IPS-18a (cell line): ENCODE measurements around the gene VPS41.

Experiments used
- H3K27ac ChIP-seq: one replicate; pipeline ENCODE4 v1.5.1; 2013; ENCODE audit warnings: low read length
- H3K27me3 ChIP-seq: one replicate; pipeline ENCODE4 v1.6.1; 2013; ENCODE audit warnings: mild to moderate bottlenecking, low read length; ENCODE audit not compliant: control insufficient read depth, insufficient read depth
- H3K36me3 ChIP-seq: one replicate; pipeline ENCODE4 v1.6.1; 2013; ENCODE audit warnings: low read depth, low read length; ENCODE audit not compliant: control insufficient read depth
- H3K4me1 ChIP-seq: one replicate; pipeline ENCODE4 v1.6.1; 2013; ENCODE audit warnings: low read depth, low read length; ENCODE audit not compliant: control insufficient read depth
- H3K4me3 ChIP-seq: one replicate; pipeline ENCODE4 v1.5.1; 2013; ENCODE audit warnings: low read length
- H3K9ac ChIP-seq: one replicate; pipeline ENCODE4 v1.6.1; 2013; ENCODE audit warnings: mild to moderate bottlenecking, low read length, moderate library complexity
- H3K9me3 ChIP-seq: one replicate; pipeline ENCODE4 v1.6.1; 2013; ENCODE audit warnings: low read depth, low read length; ENCODE audit not compliant: control insufficient read depth

The VPS41 gene

DNA sequence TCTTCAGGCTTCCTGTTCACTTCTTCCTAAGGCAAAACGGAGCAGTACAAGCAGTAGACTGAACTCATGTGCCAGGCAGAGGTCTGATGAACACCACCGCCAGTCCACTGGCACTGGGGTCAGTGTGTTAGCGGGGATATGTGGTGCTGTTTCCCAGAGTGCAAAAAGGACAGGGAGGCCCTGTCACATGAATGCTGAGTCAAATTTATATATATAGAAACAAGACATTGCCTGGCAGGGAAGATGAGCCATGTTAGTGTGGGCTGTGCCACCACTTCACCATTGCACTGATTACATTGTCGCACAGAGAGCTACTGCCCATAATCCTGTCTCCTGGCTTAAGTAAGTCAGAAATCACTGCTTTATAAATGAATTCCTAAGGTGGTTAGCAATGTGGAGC is 155.6 kb downstream of the VPS41 start:
- Histone ChIP-seq H3K27me3 (no peaks in the 10 kb centered on the region), H3K4me3 (no peak overlapping the region), H3K27ac (no peak overlapping the region), H3K9ac (no peak overlapping the region), H3K36me3 (no peaks in the 10 kb centered on the region), H3K9me3 (no peaks in the 10 kb centered on the region), H3K4me1 (peaks cover 12% of the 10 kb centered on the region)

DNA sequence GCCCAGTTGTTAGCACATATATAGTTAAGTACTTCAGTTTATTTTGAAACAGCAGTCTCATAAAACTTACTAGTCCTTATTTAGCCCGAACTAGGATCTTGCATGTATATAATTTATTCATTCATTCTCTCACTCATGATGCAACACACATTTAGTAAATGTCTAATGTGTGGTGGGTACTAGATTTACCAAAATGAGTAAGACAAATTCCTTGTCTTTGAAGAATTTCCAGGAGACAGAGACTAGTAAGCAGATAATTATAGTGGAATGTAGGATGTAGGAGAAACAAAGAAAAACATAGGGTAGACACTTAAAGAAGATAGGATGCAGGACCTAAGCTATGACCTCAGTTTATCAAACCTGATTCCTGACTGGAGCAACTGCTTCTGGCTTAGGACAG is 157.6 kb downstream of the VPS41 start:
- Histone ChIP-seq H3K9me3 (no peaks in the 10 kb centered on the region), H3K27ac (no peak overlapping the region), H3K4me1 (peaks cover 12% of the 10 kb centered on the region), H3K27me3 (no peaks in the 10 kb centered on the region), H3K36me3 (no peaks in the 10 kb centered on the region), H3K9ac (no peak overlapping the region), H3K4me3 (no peak overlapping the region)

DNA sequence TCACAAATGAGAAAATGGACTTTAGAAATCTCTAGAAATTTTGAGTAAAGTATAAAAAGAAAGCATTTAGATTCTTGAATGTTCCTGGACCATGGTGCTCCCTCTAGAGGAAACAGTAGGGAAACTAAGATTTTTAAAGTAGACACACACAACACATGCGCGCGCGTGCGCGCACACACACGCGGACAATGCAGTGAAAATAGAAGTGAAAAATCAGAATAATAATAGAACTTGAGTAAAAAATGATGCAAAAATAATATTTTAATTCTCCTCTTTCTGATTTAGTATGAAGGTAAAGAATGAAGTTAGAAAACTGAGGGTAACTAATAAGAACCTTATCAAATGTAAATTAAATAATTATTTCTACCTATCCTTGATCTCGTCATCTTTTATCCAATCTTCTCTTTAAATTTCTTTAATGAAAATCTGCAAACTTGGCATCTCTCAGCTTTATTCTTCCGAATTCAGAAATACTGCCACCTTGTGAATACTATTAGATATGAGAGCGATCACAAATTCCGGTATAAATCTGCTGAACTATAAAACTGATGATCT is 160.9 kb downstream of the VPS41 start:
- no peaks in the 10 kb centered on the region for H3K27me3 ChIP-seq
- peaks cover 4% of the 10 kb centered on the region for H3K36me3 ChIP-seq
- no peak overlapping the region for H3K27ac ChIP-seq
- no peaks in the 10 kb centered on the region for H3K9me3 ChIP-seq
- H3K4me3 ChIP-seq: no peak overlapping the region
- peaks cover 12% of the 10 kb centered on the region for H3K4me1 ChIP-seq
- no peak overlapping the region for H3K9ac ChIP-seq

DNA sequence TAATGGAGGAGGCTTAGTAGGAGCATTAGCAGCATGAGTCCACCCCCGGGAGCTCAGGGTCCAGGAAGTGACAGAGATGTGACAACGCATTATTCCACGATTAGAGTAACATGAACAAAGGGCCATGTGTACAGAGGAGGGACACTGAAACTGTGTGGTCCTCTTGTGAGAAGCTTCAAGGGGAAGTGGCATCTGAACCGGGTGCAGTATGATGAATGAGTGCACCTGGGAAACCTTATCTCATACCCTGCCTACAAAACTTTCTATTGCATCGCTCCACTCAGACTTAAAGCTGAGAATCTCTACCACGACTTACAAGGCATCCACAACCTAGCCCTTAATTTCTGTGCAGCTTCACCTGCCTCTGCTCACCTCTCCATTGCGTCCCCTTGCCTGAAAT is 162.6 kb downstream of the VPS41 start:
- H3K4me1 ChIP-seq: no peaks in the 10 kb centered on the region
- peaks cover 8% of the 10 kb centered on the region for H3K36me3 ChIP-seq
- no peak overlapping the region for H3K27ac ChIP-seq

DNA sequence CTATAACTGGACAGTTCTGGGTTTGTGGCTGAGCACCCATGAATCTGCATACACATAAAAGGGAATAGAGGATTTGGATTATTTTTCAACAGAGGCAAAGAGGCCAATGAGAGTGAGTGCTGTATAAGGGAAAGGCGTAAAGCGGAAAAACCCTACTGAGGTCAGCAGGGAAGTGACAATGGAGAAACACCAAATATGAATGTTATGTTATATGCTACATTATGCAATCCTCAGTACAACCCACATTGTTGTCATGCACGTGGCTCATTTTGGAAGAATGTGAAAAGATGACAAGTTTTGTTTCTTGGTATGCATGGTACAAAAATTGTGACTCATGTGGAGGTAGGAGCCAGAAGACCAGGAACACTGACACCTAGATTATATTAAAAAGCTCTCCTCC is 164.2 kb downstream of the VPS41 start:
- no peaks in the 10 kb centered on the region for H3K4me1 ChIP-seq
- no peaks in the 10 kb centered on the region for H3K9me3 ChIP-seq
- no peak overlapping the region for H3K4me3 ChIP-seq
- peaks cover 17% of the 10 kb centered on the region for H3K36me3 ChIP-seq
- no peaks in the 10 kb centered on the region for H3K27me3 ChIP-seq
- H3K9ac ChIP-seq: no peak overlapping the region
- no peak overlapping the region for H3K27ac ChIP-seq

More for the DNA sequence above, 162.6 kb downstream of the VPS41 start:
- H3K9me3 ChIP-seq: no peaks in the 10 kb centered on the region
- no peaks in the 10 kb centered on the region for H3K27me3 ChIP-seq
- no peak overlapping the region for H3K4me3 ChIP-seq
- no peak overlapping the region for H3K9ac ChIP-seq

DNA sequence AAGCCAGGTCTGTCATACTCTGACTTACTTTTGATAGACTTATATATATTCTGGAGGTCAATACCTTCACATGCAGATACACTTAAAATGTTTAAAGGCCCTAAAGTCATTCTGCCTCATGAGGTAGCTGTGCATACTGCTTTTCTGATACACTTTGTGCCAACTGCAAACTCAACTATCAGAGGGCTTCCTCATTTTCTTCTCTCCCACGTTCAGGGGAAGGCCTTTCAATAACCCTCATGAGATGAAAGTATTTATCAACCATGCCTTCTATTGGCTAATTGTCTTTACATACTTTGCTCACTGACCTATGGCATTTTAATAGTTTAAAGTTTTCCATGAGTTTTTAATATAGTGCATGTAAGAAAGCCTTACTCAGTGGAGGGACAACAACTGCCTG is 165.1 kb downstream of the VPS41 start:
- Histone ChIP-seq H3K4me1 (no peaks in the 10 kb centered on the region), H3K36me3 (peaks cover 17% of the 10 kb centered on the region), H3K27me3 (no peaks in the 10 kb centered on the region), H3K9ac (no peak overlapping the region), H3K27ac (no peak overlapping the region), H3K4me3 (no peak overlapping the region), H3K9me3 (no peaks in the 10 kb centered on the region)

DNA sequence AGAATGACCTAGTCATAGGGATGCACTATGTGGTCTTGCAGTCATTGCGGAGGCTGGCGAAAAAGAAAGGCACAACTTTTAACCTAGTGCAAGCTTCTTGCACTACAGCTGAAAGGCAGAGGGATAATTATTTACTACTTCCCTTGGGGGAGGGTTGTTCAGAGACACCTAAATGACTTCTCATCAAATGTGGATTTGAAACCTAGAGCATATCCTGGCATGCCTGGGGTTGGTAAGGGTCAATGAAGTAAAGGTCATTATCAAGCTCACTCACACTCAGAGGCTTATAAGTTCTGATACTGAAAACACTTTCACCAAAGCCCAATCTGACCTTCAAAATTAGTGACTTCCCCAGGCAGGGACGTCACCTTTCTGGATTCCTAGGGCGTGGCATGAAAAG is 168.9 kb downstream of the VPS41 start:
- H3K27ac ChIP-seq: no peak overlapping the region
- no peak overlapping the region for H3K4me3 ChIP-seq
- H3K36me3 ChIP-seq: peaks cover 17% of the 10 kb centered on the region
- H3K9ac ChIP-seq: no peak overlapping the region
- no peaks in the 10 kb centered on the region for H3K9me3 ChIP-seq
- no peaks in the 10 kb centered on the region for H3K4me1 ChIP-seq
- H3K27me3 ChIP-seq: no peaks in the 10 kb centered on the region

DNA sequence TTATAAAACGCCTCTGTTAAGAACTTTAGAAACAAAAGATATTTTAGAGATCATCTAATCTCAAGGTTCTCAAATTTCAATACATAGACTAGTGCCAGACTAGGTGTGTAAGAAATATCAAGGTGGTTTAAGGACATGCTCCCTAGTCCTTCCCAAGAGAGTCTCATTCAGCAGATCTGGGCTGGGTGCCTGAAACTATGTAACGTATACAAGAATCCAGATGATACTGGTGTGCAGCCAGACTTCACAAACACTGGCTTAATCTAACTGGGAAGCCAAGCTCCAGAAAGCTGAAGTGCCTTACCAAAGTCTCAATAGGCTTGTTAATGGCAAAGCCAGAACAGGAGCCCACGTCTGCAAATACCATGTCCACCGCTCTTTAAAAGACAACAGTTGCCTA is 172.9 kb downstream of the VPS41 start:
- no peaks in the 10 kb centered on the region for H3K27me3 ChIP-seq
- H3K9ac ChIP-seq: no peak overlapping the region
- no peaks in the 10 kb centered on the region for H3K9me3 ChIP-seq
- no peaks in the 10 kb centered on the region for H3K4me1 ChIP-seq
- H3K4me3 ChIP-seq: no peak overlapping the region
- H3K36me3 ChIP-seq: peaks cover 9% of the 10 kb centered on the region
- no peak overlapping the region for H3K27ac ChIP-seq

DNA sequence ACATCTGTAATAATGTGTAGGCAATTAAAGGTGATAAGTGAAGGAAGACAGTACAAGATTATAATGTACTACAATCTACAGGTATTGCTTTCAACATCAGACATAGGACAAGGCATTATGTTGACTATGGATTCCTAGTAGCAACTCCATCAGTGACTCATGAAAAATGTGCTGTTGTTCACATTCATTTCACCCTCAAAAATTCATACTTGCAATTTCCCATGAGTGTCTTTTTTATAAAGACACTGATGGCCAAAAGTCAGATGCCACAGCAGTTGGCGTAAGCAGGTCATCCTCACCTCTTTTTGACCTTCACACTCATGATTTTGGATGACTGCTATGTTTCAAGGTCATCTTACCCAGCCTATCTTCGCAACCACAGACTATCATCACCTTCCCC is 177.8 kb downstream of the VPS41 start:
- Histone ChIP-seq H3K27me3 (no peaks in the 10 kb centered on the region), H3K27ac (no peak overlapping the region), H3K9ac (no peak overlapping the region), H3K9me3 (no peaks in the 10 kb centered on the region), H3K36me3 (no peaks in the 10 kb centered on the region), H3K4me3 (no peak overlapping the region), H3K4me1 (no peaks in the 10 kb centered on the region)

DNA sequence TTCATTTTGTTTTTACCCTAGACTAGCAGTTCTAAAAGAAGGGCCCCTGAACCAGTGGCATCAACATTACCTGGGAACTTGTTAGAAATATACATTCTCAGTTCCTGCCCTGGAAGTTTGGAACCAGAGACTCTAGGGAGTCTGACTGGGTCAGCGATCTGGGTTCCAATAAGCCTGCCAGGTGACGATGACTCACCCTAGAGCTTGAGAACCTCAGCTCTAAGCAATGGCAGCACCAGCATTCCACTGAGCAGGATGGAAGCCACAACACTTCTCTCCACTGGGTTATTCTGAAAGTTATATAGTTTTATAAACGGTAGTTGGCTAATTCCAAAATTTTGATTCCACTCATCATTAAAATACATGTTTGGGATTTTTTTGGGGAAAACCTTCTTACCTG is 180.8 kb downstream of the VPS41 start:
- H3K4me1 ChIP-seq: no peaks in the 10 kb centered on the region
- H3K27me3 ChIP-seq: no peaks in the 10 kb centered on the region
- no peak overlapping the region for H3K27ac ChIP-seq
- H3K9me3 ChIP-seq: no peaks in the 10 kb centered on the region
- no peak overlapping the region for H3K4me3 ChIP-seq
- no peak overlapping the region for H3K9ac ChIP-seq
- H3K36me3 ChIP-seq: peaks cover 3% of the 10 kb centered on the region

DNA sequence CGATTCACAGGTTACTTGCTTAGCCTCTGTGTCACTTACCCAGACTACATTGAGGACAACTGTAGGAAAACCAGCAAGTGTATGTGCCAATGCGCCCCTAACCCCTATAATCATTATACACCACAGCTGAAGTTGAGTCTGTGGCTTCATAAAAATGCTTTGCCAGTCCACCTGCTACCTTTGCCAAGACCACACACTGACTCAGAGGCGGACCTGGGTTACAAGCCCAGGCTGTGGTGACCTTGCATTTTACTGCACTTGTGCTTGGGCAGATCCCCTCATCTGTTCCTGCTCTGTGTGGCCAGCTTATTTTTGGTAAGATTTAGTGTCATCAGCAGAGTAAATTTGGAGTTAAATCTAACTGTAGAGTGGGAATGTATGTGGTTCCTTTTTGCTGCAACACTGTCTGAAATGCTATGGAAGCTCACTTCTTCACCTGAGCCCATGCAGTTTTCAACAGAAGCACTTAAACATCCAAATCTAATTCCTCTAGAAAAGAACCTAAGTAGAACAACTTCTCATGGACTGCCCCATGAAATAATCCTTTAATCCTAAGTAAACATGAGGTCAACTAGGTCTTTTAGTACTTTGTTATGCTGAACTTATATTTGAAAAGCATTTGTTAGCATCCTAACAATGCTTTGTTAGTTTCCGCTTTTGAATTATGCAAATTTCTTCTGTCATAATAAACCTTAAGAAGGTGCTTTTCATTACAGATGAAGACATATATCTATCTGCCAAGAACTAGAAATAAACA is 181.6 kb downstream of the VPS41 start:
- Histone ChIP-seq H3K4me1 (no peaks in the 10 kb centered on the region), H3K36me3 (peaks cover 3% of the 10 kb centered on the region), H3K4me3 (no peak overlapping the region), H3K9me3 (no peaks in the 10 kb centered on the region), H3K27me3 (no peaks in the 10 kb centered on the region), H3K9ac (no peak overlapping the region), H3K27ac (no peak overlapping the region)

DNA sequence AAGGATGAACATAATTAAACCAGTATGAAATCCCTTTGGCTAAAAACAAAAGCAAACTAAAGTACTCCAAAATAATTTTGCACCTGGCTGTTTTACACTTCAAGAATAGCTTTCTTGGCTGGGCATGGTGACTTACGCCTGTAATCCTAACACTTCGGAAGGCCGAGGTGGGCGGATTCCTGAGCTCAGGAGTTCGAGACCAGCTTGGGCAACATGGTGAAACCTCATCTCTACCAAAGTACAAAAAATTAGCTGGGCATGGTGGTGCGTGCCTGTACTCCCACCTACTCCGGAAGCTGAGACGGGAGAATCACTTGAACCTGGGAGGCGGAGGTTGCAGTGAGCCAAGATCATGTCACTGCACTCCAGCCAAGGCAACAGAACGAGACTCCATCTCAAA is 185.7 kb downstream of the VPS41 start:
- Histone ChIP-seq H3K36me3 (peaks cover 9% of the 10 kb centered on the region), H3K4me3 (no peak overlapping the region), H3K27me3 (no peaks in the 10 kb centered on the region), H3K9me3 (no peaks in the 10 kb centered on the region), H3K9ac (no peak overlapping the region), H3K27ac (no peak overlapping the region), H3K4me1 (no peaks in the 10 kb centered on the region)
